HCEC 1CT (cell line): ENCODE measurements around the gene ADGRL3.
"Not testable (repeated sequence)": the region's sequence is repeated elsewhere in the genome, so short reads cannot be mapped to it uniquely, and the experiment has no call there.

Source experiments
- DNase-seq: peaks from one replicate; pipeline ENCODE4 v3.0.0-alpha.2; 2017

The ADGRL3 gene

GRCh38 chr4:61665649-61666048 is 465.5 kb downstream of the ADGRL3 start:
- DNase-seq: no peak

- no peak for DNase-seq
Measured at GRCh38 chr4:61666244-61666643, 466.1 kb downstream of the ADGRL3 start.

GRCh38 chr4:61671599-61671998 is 471.5 kb downstream of the ADGRL3 start:
- no peak for DNase-seq

GRCh38 chr4:61675464-61675863 is 475.3 kb downstream of the ADGRL3 start:
- DNase-seq: no peak

GRCh38 chr4:61678297-61678696 is 478.2 kb downstream of the ADGRL3 start:
- DNase-seq: no peak

- no peak for DNase-seq
Measured at GRCh38 chr4:61693520-61693919, 493.4 kb downstream of the ADGRL3 start.

- DNase-seq: no peak
Measured at GRCh38 chr4:61714387-61714911, 514.3 kb downstream of the ADGRL3 start.

GRCh38 chr4:61716426-61716825 is 516.3 kb downstream of the ADGRL3 start:
- DNase-seq: no peak

GRCh38 chr4:61723492-61723891 is 523.4 kb downstream of the ADGRL3 start:
- DNase-seq: no peak

GRCh38 chr4:61727286-61727685 is 527.2 kb downstream of the ADGRL3 start:
- no peak for DNase-seq

- no peak for DNase-seq
Measured at GRCh38 chr4:61734409-61734808, 534.3 kb downstream of the ADGRL3 start.

- no peak for DNase-seq
Measured at GRCh38 chr4:61739887-61740286, 539.8 kb downstream of the ADGRL3 start.

GRCh38 chr4:61740886-61741285 is 540.8 kb downstream of the ADGRL3 start:
- DNase-seq: no peak

- DNase-seq: no peak
Measured at GRCh38 chr4:61741327-61742096, 541.4 kb downstream of the ADGRL3 start.

GRCh38 chr4:61750810-61751209 is 550.7 kb downstream of the ADGRL3 start:
- DNase-seq: no peak

GRCh38 chr4:61752617-61753016 is 552.5 kb downstream of the ADGRL3 start:
- DNase-seq: no peak

GRCh38 chr4:61753739-61754138 is 553.6 kb downstream of the ADGRL3 start:
- no peak for DNase-seq

- not testable (repeated sequence) for DNase-seq
Measured at GRCh38 chr4:61756937-61757336, 556.8 kb downstream of the ADGRL3 start.

- not testable (repeated sequence) for DNase-seq
Measured at GRCh38 chr4:61757983-61758382, 557.9 kb downstream of the ADGRL3 start.

- DNase-seq: not testable (repeated sequence)
Measured at GRCh38 chr4:61758596-61758995, 558.5 kb downstream of the ADGRL3 start.

- DNase-seq: not testable (repeated sequence)
Measured at GRCh38 chr4:61759245-61759644, 559.1 kb downstream of the ADGRL3 start.

- not testable (repeated sequence) for DNase-seq
Measured at GRCh38 chr4:61759885-61760284, 559.8 kb downstream of the ADGRL3 start.

- DNase-seq: no peak
Measured at GRCh38 chr4:61760820-61761219, 560.7 kb downstream of the ADGRL3 start.

- DNase-seq: no peak
Measured at GRCh38 chr4:61762722-61763627, 562.8 kb downstream of the ADGRL3 start.
